ENCODE results near the gene BEX3.
A peak's percentile ranks its signal among the peaks of the same experiment; 100 is the strongest.
"Not testable (repeated sequence)": the region's sequence is repeated elsewhere in the genome, so short reads cannot be mapped to it uniquely, and the experiment has no call there.

BEX3 gene

DNA sequence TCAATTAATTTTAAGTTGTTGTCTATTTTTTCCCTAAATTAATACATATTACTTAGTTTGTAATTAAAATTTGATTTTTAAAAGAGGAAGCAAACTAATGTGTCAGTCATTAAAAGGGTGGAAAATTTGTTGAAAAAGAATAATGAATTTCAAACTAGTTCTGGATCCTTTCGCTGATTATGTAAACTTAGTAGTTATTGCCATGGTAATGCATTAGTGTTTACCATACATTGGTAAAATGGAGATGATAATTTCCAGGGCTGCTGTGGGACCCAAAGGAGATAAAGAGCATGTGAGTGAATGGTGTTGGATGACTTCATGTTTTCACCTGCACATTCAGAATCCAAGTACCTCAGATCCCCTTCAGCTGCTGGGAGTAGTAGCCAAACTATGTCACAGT lies 6.5 kb downstream of the BEX3 start:
- DNase-seq (ENCODE audit: low read depth): no peak

DNA sequence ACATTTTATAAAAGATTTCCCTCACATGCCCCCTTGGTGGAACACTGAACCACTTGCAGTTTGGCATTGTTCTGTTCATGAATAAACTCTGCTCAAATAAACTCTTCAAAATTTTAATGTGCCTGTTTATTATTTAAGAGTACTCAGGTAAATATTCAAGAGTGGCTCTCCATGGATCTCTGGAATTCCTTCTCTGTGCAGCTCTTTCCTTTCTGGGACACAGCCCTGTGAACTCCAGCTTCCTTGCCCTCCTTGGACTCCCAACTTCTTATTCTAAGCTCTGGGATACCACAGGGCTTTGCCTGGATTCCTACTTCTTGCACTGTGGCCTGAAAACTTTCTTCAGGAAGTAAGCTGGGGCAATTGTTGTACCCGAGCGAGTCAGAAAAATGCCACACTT lies 8.3 kb downstream of the BEX3 start:
- no peak for DNase-seq (ENCODE audit: low read depth)

DNA sequence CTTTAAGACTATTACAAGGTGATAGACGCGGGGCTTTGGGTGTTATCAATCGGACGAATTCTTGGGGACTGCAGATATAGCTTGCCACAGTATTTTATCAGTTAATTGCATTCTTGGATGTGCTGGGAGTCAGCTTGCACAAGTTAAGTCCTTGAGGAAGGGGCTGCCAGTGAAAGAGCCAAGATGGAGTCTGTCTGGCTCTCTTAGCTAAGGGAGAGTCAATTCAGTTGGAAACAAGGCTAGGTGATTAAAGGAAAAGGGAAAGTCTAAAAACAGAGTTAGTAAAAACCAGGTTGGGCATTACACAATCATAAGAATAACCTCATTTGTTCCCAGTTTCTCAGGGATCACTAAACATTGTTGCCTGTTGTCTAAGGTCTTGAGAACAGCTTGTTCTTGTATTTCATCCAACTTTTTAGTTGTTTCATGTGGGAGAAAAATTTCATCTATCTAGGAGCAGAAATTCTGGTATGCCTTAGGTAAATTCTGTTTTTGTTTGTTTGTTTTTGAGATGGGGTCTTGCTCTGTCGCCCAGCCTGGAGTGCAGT lies 9.0 kb downstream of the BEX3 start:
- peak; percentile 78 for DNase-seq (ENCODE audit: low read depth)

DNA sequence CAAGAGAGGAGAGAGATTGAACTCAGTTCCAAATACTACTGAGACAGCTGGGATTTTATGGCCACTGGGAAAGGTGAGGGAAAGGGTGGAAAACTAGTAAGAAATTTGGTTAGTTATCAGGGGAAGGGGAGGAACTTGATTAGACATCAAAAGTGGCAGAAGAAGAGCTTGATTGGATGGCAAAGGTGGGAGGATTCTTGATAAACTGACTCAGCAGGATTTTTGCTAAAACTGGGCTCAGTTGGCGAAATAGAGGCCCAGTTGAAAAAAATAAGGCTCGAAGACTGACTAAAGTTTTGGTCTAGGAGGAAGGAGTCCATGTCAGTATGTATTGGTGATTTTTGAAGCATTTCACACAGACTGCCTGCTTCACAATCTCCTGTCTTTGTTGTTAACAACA lies 10.0 kb downstream of the BEX3 start:
- DNase-seq (ENCODE audit: low read depth): no peak

DNA sequence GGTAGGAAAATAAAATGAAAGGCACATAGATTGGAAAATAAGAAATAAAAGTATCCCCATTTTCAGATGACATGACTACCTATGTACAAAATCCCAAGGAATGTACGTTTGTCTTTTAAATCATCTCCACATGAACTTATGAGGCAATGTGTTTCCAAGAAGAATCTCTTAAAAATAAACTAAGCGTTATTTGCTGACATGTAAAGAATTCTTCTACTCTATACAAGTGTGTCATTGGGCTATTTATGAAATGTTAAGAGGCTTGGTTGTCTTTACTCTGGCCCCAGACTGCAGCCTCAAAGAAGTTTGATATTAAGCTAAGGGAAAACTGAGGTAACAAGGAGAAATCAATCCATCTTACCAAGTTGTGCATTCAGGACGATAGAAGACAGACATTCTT lies 17.1 kb downstream of the BEX3 start:
- DNase-seq (ENCODE audit: low read depth): peak; percentile 76

DNA sequence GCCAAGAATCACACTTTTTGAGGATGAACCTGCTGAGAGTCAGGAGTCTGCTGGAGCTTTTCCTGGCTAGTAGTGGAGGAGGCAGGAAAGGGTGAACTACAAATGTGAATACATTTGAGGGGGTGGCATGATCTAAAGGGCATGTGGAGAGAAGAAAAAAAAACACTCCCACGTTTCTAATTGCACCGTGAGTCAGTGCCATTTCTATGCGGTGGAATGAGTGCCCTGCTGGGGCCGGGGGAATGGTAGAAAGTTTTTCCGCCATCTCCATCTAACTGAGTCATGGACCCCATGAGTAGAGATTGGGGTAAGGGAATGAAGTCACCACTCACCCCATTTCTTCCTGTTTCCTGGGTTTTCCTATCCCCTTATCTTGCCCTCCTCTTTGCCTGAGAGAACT lies 19.8 kb downstream of the BEX3 start:
- DNase-seq (ENCODE audit: low read depth): peak; percentile 53

DNA sequence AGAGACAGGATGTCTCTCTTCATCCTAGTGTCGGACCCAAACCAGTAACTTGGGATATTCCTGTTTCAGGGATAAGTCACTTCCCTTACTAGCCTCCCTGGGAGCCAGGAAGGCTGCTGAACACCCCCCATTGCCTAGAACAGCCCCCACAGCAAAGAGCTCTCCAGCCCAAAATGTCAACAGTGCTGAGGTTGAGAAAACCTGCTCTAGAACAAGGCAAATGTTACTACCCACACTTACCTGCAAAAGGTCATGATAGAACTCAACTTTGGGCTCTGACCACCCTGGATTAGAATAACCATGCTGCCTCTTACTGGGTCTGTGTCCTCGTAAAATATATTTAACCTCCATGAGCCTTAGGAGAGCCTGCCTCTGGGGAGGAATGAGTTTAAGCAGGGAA lies 20.3 kb downstream of the BEX3 start:
- DNase-seq (ENCODE audit: low read depth): no peak

DNA sequence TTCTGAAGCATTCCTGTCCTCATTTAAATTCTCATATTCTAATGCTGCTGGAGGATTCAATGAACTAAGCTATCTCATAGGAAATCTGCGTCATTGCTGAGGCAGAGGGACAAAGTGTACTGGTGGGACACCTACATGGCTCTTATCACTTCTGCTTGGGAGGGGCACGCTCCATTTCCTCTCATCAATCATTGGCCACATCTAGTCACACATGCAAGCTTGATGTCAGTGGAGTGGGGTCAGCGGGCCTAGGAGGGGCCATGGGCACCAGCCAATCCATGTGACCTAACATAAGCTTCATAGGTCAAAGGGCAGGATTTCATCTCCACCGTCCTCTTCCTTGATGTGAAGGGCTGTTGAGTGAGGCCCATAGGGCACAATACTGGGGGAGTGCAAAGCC lies 21.4 kb downstream of the BEX3 start:
- DNase-seq (ENCODE audit: low read depth): no peak

DNA sequence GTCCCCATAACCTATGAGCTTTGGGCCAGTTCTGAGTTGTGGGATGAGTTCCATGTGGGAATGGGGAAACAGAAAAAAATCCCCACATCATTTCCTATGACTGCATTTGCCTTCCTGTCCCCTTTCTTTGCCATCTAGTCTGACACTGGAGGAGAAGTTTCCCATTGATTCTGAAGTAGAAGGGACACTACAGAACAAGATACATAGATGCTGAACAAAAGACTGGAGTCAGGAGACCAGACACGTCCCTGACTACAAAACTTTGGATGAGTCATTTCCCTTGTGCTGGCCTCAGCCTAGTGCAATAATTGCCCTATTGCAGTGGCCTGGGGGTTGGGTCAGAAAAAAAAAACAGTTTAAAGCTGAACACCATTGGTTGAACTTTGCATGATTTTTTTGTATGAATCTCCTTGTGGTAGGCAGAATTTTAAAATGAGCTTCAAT lies 22.1 kb downstream of the BEX3 start:
- DNase-seq (ENCODE audit: low read depth): peak; percentile 91

DNA sequence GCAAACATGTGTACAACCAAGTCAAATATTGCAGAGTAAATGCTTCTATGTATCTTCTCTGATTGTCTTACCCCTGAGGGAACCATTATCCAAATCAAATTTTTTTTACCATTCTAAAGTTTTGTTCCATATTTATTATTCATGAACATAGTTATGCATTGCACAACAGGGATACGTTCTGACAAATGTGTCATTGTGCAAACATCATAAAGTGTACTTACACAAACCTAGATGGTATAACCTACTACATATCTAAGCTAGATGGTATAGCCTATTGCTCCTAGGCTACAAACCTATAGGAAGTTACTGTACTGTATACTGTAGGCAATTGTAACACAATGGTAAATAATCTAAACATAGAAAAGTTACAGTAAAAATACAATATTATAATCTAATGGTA lies 23.4 kb downstream of the BEX3 start:
- DNase-seq (ENCODE audit: low read depth): peak; percentile 68

DNA sequence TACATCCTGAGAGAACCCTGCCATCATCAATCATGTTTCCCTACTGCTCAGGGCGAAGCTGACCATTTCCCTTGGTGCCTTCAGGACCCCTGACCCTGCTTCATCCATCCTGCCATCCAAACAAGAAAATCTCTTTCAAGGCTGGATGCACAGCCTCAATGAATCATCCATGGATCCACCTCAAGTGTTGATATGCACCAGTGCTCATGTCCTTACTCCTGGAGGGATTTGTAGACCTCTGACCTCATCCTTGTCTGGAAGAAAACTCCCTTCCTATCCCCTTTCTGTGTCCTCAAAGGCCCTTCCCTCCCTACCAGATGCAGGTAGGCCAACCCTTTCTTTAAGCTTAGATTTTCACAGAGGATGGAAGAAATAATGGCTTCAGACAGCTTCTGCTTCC lies 24.6 kb downstream of the BEX3 start:
- DNase-seq (ENCODE audit: low read depth): no peak

DNA sequence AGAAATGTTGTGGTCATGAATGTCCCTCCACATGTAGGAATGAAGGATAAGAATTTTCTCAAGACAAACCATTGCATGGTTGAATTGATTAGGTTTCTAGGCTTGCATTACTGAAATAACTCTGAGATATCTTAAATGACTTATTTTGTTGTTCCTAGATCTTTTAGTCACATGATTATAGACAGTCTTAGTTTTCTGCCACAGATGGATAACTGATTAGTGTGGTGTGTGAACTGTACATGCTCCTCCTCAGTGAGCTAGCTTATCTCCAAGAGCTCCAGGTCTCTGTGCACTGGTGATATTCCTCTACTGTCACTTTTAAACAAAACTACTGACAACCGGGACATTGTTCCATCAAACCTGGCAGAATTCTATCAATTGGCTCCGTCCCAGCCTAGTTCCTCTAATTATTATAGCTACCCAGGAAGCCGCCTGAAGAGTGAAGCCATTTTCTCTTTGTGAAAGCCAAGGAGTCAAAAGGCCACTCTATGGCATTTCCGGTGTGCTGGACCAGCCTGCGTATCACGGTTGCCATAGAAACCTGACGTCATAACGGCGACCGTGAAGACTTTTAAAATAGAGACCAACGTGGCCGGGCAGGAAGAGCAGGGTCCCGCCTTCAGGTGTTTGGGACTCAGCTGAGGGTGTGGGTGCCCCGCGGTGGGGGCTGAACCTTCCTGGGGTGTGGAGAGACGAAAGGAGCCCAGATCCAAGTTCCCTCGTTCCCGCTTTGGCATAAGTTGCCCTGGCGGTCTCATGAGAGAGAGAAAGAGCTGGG lies 28.1 kb downstream of the BEX3 start:
- peak; percentile 92 for DNase-seq (ENCODE audit: low read depth)

DNA sequence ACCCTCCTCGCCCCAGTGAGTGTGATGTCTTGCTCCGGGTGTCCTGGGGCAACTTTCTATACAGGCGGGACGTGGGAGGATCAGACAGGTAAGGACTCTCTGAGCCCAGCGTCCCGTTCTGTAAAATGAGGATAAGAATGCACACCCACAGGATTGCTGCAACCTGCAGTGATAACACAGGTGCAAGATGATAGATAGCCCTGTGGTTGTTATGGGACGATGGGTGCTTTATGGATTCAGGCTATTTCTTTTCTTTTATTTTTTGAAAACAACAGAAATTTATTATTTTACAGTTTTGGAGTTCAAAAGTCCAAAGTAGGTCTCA lies 28.6 kb downstream of the BEX3 start:
- no peak for DNase-seq (ENCODE audit: low read depth)

DNA sequence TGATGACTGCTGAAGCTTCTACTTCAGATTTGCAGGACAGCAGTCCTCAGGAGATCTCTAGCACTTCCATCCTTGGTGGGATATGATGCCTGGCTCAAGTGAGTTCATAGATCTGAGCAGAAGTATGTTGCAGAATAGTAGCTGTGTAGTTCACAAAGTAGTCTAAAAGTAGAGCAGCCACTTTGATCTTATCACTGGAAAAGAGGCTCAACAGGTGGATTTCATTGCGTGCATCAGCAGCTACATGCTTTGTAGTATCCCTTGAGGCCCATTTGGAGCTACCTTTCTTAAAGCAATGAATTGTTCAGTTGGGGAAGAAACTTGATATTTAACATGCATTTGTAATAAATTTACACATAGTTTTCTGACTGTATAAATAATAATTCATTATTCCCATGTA lies 29.9 kb downstream of the BEX3 start:
- DNase-seq (ENCODE audit: low read depth): no peak

DNA sequence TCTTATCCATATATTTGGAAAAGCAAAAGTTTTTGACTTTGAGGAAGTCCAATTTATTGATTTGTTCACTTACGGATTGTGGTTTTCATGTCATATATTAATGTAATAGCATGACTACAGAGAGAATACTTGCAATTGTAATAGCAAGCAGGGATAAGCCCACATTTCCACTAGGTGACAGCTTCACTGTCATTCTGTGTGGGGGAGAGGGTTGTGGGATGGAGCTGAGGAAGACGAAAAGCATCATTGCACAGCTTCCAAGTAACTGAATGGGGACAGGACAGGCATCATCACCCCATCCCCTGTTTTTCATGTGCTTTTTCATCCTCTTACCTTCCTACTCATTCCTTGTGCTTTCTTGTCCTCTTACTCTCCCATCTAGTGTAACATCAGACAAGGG lies 31.4 kb downstream of the BEX3 start:
- no peak for DNase-seq (ENCODE audit: low read depth)

DNA sequence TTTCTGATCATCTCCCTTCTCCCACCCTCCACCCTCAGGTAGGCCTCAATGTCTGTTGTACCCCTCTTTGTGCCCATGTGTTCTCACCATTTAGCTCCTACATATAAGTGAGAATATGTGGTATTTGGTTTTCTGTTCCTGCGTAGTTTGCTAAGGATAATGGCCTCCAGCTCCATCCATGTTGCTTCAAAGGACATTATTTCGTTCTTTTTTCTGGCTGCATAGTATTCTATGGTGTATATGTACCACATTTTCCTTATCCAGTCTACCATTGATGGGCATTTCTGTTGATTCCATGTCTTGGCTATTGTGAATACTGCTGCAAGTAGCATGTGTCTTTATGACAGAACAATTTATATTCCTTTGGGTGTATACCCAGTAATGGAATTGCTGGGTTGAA lies 35.4 kb downstream of the BEX3 start:
- not testable (repeated sequence) for DNase-seq (ENCODE audit: low read depth)

DNA sequence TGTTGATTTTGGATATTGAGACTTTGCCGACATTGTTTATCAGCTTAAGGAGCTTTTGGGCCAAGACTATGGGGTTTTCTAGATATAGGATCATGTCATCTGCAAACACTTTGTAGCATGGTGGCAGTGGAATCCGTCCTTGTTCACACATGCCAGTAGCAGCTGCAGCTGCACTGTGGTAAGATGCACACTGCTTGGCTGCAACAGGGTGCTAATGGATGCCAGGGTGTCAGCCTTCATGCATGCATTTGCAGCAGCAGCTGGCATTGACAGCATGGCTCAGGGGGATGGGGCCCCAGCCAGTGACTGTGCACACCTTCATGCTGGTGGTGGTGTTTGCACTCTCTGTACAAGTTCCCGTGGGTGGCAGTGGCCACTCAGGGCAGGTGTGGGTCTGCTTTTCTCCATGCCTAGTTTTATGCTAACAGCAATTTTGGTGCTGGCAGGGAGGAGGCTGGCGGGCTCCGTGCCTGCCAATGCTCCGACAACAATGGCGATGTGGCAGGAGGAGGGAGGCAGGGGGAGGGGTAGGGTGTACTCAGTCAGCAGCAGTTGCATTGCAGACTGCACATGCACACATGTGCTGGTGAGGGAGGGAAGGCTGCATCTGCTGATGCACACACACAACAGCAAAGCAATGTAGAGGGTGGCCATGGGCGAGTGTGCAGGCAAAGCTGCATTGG lies 37.5 kb downstream of the BEX3 start:
- no peak for DNase-seq (ENCODE audit: low read depth)

DNA sequence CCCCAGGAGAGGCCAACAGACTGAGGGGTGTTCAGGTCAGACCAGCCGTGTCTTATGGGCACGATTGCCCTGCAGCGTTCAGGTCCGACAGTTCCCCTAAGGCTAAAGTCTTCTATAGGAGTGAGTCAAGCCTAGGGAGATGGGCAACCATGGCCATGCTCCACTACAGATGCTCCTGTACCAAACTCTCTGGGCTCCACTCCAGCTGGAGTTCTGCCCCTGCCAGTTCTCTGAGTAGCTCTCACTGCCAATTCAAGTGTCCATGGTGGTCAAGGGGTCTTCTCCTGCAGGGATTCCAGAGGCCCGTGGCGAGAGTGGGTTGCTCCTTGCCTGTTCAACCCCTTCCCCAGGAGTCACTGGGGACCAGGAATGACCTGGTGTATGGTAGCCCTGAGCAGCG lies 38.2 kb downstream of the BEX3 start:
- DNase-seq (ENCODE audit: low read depth): no peak

DNA sequence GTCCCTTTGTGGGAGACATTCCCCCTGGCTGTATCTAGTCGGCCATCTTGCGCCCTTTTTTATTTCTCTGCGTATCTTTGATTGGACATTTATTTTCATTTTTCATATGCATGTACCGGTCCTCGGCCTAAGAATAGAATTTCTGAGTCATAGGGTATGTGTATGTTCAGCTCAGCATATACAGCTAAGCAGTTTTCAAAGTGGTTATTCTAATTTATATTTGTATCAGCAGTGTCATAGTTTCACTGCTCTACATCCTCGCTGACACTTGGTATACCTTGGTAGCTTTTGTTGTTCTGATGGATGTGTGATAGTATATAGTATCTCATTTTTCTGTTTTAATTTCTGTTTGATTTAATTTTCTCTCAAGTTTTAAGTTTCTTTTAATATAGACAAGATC lies 38.7 kb downstream of the BEX3 start:
- DNase-seq (ENCODE audit: low read depth): no peak

DNA sequence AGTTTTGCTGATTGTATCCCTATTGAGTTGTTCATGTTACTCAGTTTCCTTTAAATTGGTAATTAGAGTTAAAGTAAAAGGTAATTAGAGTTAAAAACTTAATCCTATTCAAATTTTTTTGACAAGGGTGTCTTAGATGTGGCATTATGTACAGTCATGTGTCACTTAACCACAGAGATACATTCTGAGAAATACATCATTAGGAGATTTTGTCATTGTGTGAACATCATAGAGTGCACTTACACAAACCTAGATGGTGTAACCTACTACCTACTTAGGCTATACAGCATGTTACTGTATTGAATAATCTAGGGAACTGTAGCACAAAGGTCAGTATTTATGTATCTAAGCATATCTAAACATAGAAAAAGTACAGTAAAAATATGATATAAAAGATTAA lies 39.2 kb downstream of the BEX3 start:
- DNase-seq (ENCODE audit: low read depth): no peak

DNA sequence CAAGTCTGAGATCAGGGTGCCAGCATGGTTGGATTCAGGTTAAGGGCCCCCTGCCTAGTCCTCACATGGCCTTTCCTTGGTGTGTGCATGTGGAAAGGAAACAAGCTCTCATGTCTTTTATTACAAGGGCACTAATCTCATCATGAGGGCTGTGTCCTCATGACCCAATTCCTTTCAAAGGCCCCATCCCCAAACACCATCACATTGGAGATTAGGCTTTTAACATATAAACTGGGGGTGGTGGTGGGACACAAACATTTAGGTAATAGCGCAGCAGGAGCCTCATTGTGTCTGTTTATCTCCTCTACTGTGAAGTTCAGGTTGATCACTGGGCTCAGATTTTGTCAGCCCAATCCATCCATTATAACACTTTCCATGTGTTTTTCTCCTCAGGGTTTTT lies 41.0 kb downstream of the BEX3 start:
- DNase-seq (ENCODE audit: low read depth): no peak

DNA sequence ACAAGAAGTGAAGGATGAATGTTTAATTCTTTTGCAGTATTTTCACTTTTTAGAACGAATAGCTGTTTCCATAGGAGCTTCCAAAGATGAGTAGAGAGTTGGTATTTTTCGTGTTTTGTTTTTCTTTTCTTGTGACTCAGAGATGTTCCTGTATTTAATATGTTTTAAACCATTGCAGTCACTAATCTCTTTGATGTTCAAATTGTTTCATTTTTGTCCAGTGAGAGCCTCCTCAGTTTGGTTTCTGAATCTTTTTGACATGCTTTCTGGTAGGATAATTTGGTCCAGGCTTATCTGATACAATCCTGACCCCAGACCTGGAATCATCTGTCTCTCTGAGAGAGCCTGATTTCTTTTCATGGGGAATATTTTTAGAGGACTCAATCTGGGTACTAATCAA lies 41.6 kb downstream of the BEX3 start:
- DNase-seq (ENCODE audit: low read depth): peak; percentile 39

DNA sequence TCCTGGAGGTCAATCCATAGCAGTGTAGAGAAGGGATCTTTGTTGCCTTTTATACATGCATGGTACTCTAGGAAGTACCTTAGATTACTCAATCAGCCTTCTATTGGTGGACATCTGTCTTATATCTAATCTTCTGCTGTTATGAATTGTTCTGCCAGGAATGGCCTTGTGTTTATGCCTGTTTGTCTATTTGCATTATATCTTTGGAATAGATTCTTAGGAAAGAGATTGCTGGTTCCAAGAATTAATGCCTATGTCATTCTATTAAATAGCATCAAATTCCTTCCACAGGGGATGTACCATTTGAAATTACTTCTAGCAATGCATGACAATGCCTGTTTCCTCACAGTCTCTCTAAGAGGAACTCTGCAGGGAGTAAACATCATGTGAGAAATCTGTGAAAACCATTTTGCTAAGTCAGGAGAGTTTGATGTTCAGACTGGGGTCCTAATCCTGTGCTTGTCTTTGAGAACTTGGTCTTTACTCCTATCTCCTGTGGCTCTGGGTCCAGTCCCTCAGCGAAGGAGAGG lies 42.5 kb downstream of the BEX3 start:
- DNase-seq (ENCODE audit: low read depth): peak; percentile 93
